Middle frontal gyrus (tissue), 1 donor: Measurements from ENCODE around the gene XPR1.
"Not testable (repeated sequence)": the region's sequence is repeated elsewhere in the genome, so short reads cannot be mapped to it uniquely, and the experiment has no call there.

Source experiments
- DNase-seq: peaks from one replicate; pipeline ENCODE4 v3.0.0-alpha.2; 2015; ENCODE audit warnings: low spot score; ENCODE audit errors: extremely low spot score

XPR1 gene

DNA sequence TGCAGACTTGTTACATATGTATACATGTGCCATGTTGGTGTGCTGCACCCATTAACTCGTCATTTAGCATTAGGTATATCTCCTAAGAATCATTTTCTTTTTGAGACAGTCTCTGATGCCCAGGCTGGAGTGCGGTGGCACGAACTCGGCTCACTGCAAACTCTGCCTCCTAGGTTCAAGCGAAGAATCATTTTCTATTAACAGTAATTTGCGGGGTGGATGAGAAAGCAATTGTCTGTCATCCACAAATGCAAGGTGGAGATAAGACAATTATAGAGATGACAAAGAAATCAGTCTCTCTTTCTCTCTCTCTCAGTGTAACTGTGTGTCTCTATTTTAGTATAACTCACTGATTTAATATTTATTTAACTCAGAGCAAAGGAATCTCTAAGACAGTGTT is 149.9 kb downstream of the XPR1 start:
- no peak for DNase-seq

DNA sequence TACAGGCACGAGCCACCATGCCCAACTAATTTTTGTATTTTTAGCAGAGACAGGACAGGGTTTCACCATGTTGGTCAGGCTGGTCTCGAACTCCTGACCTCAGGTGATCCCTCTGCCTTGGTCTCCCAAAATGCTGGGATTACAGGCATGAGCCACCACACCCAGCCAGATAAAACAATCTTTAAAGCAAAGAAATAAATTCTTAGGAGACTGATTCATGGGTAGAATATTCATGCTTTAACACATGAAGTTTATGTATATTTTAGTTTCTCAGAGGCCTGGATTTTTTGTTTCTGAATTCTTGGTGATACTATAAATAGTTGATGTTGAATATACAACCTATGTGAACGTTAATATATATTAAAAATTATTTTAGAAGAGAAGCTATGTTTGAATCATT is 153.5 kb downstream of the XPR1 start:
- no peak for DNase-seq

DNA sequence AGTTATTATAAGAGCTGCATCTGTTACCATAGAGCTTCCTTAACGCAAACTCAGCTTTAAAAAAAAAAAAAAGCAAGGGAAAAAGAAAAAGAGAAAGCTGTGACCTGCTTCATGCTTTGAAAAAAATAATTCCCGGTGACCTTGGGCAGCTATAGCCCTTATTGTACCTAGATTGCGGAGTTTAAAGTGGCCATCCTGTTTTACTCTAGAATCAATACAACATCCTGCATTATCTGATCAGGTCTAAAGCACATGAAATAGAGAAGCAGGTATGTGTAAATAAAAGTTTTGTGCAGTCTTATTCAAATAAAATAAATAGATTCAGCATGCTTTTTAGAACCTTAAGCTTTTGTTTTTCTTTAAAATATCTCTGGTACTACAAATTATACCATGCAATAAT is 154.1 kb downstream of the XPR1 start:
- no peak for DNase-seq

GRCh38 chr1:180786624-180787023 is 154.8 kb downstream of the XPR1 start:
- no peak for DNase-seq

GRCh38 chr1:180787628-180788307 is 155.9 kb downstream of the XPR1 start:
- no peak for DNase-seq

GRCh38 chr1:180789460-180789859 is 157.6 kb downstream of the XPR1 start:
- DNase-seq = no peak

GRCh38 chr1:180791152-180791551 is 159.3 kb downstream of the XPR1 start:
- not testable (repeated sequence) for DNase-seq

DNA sequence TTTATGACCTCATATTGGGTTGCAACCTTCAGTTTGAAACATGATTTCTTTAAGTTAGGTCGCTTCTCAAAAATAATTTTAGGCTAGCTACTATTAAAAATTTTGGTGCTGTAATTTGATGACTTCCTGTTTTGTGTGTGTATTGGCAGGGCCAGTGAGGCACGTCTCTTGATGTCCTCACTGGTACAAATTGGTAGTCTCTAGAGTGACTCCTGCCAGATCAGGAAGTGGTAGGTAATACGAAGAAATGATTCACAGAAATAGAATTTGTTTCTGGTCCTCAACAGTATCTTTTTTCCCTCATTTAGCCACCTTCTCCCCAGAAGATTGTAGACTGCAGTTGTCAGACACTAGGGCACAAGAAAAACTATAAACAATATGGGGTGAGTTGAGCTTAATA is 160.0 kb downstream of the XPR1 start:
- no peak for DNase-seq

DNA sequence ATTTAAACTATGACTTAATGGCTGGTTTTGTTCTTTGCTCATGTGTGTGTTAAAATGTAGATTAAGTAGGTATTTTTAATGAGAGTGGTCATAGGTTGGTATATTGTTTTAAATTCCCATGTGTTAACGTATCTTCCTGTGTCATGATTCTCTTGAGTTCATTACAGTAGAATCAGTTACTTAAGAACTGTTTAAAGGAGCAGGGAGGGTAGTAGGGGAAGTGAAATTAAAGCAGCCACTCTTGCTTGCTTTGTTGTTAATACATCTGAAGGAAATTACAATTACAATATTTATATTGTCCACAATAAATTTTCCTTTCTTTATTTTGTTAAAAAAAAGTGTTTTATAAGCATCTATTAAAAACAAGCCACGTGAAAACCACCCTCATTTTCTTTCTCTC is 161.6 kb downstream of the XPR1 start:
- DNase-seq = no peak

DNA sequence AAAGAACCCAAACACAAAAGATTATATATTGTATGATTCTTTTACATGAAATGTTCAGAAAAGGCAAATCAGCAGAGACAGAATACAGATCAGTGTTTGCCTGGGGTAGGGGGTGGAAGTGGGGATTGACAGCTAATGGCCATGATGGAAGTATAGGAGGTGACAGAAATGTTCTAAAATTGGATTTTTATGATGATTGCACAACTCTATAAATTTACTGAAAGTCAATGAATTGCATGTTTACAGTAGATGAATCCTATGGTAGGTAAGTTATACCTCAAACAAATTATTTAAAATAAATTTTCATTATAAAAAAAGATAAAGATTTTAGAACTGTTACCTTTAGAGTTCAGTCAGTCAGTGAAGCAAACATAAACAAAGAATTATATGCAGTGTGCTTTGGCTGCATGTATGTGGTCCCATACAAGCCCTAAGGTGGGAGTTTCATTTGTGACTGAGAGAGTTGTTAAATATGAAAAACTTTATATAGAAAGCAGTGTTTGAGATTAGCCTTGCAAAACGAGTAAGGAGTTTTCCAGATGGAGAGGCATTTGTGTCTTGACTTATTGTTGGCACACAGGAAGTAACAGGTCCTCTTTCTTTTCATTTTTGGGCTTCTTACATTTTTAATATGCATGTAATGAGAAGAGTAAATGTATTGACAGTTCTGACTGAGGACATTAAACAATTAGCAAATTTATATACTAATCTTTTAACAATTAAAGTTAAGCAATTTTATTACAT is 165.2 kb downstream of the XPR1 start:
- no peak for DNase-seq

DNA sequence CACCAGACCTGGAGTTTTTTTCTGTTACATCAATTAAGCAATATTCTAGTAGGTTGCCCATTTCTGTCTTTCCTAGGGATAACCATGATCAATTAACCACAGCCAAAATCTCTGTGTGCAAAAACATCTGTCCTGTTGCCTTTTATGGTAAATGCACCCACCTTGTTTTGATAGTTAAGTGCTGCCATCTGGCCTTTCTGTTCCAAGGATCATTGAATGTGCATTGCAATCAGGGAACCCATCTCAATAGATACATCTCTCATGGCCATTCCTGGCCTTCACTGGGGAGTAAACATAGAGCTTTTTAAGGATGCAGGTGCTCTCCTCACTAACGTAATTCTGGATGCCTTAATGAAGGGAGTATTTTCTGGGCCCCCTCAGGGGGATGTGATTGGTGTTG is 169.1 kb downstream of the XPR1 start:
- no peak for DNase-seq

GRCh38 chr1:180802813-180803212 is 171.0 kb downstream of the XPR1 start:
- no peak for DNase-seq

- no peak for DNase-seq
These were observed 173.5 kb downstream of the XPR1 start for GRCh38 chr1:180805316-180805715.

DNA sequence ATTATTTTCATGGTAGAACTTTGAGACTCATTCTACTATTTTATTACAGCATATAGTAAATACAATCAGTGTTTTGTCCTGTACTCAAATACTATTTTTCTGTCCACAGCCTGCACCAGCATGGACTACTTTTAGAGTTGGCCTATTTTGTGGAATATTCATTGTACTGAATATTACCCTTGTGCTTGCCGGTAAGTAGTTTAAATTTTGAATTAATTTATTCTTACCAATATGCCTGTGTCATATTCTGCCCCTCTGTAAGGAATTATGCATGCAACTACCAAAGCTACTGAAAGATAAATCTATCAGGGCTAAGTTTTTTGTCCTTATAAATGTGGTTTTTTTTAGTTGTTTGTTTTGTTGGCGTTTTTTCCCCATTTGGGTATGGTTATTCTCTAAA is 179.5 kb downstream of the XPR1 start:
- no peak for DNase-seq

- no peak for DNase-seq
These were observed 180.1 kb downstream of the XPR1 start for GRCh38 chr1:180811886-180812285.

GRCh38 chr1:180814258-180814657 is 182.4 kb downstream of the XPR1 start:
- no peak for DNase-seq

GRCh38 chr1:180815188-180815587 is 183.4 kb downstream of the XPR1 start:
- no peak for DNase-seq

DNA sequence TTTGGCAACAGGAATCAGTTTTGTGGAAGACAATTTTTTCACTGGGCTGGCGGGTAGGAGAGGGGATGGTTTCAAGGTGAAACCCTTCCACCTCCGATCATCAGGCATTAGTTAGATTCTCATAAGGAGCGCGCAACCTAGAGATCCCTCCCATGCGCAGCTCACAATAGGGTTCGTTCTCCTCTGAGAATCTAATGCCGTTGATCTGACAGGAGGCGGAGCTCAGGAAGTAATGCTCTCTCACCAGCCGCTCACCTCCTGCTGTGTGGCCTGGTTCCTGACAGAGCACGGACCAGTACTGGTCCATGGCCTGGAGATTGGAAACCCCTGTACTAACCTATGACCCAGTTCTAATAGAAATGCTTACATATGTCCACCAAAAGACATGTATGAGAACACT is 184.3 kb downstream of the XPR1 start:
- no peak for DNase-seq

DNA sequence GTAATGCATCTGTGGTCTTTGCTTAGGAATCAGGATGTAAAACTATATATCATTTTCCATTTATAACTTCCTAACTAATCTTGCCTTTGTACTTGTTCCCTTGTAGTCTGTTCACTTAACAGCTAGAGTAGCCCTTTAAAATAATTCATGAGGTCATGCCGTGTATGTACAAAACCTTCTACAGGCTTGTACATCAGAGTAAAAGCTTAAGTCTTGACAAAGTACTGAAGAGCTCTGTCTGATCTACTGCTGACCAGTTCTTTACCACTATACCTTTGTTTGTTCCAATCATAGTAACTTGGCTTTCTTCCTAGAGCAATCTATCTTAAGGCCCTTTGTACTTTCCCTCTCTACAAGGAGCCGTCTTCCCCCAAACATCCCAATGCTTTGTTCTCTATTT is 190.1 kb downstream of the XPR1 start:
- no peak for DNase-seq

- not testable (repeated sequence) for DNase-seq
These were observed 199.7 kb downstream of the XPR1 start for GRCh38 chr1:180831507-180831906.

GRCh38 chr1:180833180-180833579 is 201.4 kb downstream of the XPR1 start:
- DNase-seq = not testable (repeated sequence)

- no peak for DNase-seq
These were observed 204.6 kb downstream of the XPR1 start for GRCh38 chr1:180836449-180836848.

DNA sequence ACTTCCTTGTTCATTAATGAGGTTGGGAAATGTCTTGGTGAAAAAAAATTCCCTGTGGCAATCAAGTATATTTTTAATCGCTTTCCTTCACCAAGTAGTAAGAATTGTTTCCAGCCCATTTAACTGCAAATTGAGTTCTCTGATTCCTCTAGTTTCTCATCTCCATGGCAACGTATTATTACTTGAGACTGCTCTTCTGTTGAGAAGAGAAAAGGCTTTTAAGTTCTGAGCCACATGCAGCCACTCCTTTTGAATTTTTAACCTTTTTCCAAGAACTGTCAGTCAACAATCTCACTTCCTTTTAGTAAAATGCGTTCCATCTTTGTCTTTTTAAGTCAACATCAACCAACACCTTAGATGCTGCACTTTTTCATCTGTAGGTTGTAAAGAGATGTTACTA is 205.2 kb downstream of the XPR1 start:
- no peak for DNase-seq
